Measurements from ENCODE around the gene FPR1. TPM values are rescaled to one million over a fixed set of nuclear protein-coding genes. Genes with fewer than 3 reads are reported as not detected.

Gene FPR1
- total and polyA plus RNA-seq, 2 of the 8 experiments (the other 6 are each of a cell fraction or from before 2014, with no cell fraction given), result 0.11 TPM; not detected in 1

- TF ChIP-seq POLR2AphosphoS5 (IDR thresholded peaks at IDR 0.05; ENCODE audit: low read depth, low read length) (no peak), KDM1A (IDR thresholded peaks at IDR 0.05; ENCODE audit: borderline replicate concordance, low read length) (no peak), CBX8 (IDR thresholded peaks at IDR 0.05; ENCODE audit: borderline replicate concordance, low read depth, low read length) (no peak), TEAD4 (IDR thresholded peaks at IDR 0.05; ENCODE audit: low read depth, low read length) (no peak), ZNF274 (IDR thresholded peaks at IDR 0.05; ENCODE audit: borderline replicate concordance, extremely low read depth, low read length) (no peak), RFX5 (IDR thresholded peaks at IDR 0.05; ENCODE audit: borderline replicate concordance, low read depth, low read length) (no peak), BACH1 (IDR thresholded peaks at IDR 0.05; ENCODE audit: low read length) (no peak)
Observed at GRCh38 chr19:51716925-51717324, 34.8 kb downstream of the FPR1 start (continued).
